Panc1 (cell line): ENCODE measurements around the gene TADA1. TPM values are rescaled to one million over a fixed set of nuclear protein-coding genes. Genes with fewer than 3 reads are reported as not detected.

Source experiments
- ATAC-seq: fragments of 200-7000 bp; cut with Tn5 transposase; 2 replicates; pipeline ENCODE4 v1.9.1; 2020; ENCODE audit warnings: mild to moderate bottlenecking, moderate library complexity
- BruUV-seq: library from RNA; stranded (reverse); fragments of 400-500 nt; replicated peaks from 2 replicates; lab custom pipeline; 2021; lab: Mats Ljungman, UMichigan
- CTCF ChIA-PET: fragments of 300-600 bp; sonication (Branson Sonifier 250); formaldehyde crosslinking; loops from one replicate; lab custom pipeline; 2022; ENCODE audit warnings: antibody characterized with exemption; lab: Charles Lee
- POLR2A ChIA-PET: fragments of 300-600 bp; sonication (Branson Sonifier 250); formaldehyde crosslinking; loops from one replicate; lab custom pipeline; 2022; ENCODE audit warnings: antibody characterized with exemption; lab: Charles Lee
- DNase-seq: peaks from one replicate; pipeline ENCODE4 v3.0.0-alpha.2; 2010; ENCODE audit warnings: low read depth, low spot score
- H3K27ac ChIP-seq: 2 replicates; pipeline ENCODE4 v1.5.1; 2011; ENCODE audit warnings: mild to moderate bottlenecking, low read length, inconsistent platforms
- H3K27me3 ChIP-seq: fragments of 200-500 bp; sonication (Bioruptor generic); 2 replicates; pipeline ENCODE4 v1.6.0; 2014; ENCODE audit warnings: low read length, inconsistent platforms; ENCODE audit not compliant: control insufficient read depth, insufficient read depth
- H3K36me3 ChIP-seq: fragments of 200-500 bp; sonication (Bioruptor generic); 2 replicates; pipeline ENCODE4 v1.5.1; 2014; ENCODE audit warnings: inconsistent platforms, mild to moderate bottlenecking, low read length, moderate library complexity; ENCODE audit not compliant: control insufficient read depth, insufficient read depth
- H3K4me1 ChIP-seq: 2 replicates; pipeline ENCODE4 v1.5.1; 2011; ENCODE audit warnings: inconsistent platforms, mild to moderate bottlenecking, low read length, moderate library complexity; ENCODE audit not compliant: control insufficient read depth, insufficient read depth
- H3K4me3 ChIP-seq, 2 experiments: 2 replicates each; pipeline ENCODE4 v1.5.1; 2011 to 2012; ENCODE audit warnings: low read depth in 2 of 2, low read length in 2 of 2, mild to moderate bottlenecking in 2 of 2, inconsistent platforms in 1 of 2, moderate library complexity in 1 of 2
- H3K9me3 ChIP-seq: fragments of 200-500 bp; sonication (Bioruptor generic); 2 replicates; pipeline ENCODE4 v1.5.1; 2014; ENCODE audit warnings: low read depth, mild to moderate bottlenecking, inconsistent platforms, low read length, moderate library complexity; ENCODE audit not compliant: control insufficient read depth, insufficient read depth
- POLR2AphosphoS5 ChIP-seq: IDR thresholded peaks from 2 replicates; pipeline ENCODE4 v1.6.1; 2012; ENCODE audit warnings: mild to moderate bottlenecking, low read depth, low read length, moderate library complexity
- SIN3A ChIP-seq: IDR thresholded peaks from 2 replicates; pipeline ENCODE4 v1.6.1; 2012; ENCODE audit warnings: low read depth, mild to moderate bottlenecking, low read length, moderate library complexity, borderline replicate concordance; ENCODE audit not compliant: insufficient read depth
- TCF7L2 ChIP-seq: IDR thresholded peaks from 2 replicates; pipeline ENCODE4 v1.6.1; 2011; ENCODE audit warnings: mild to moderate bottlenecking, low read depth, low read length, inconsistent platforms
- in situ Hi-C: cut with HindIII; loops from 2 replicates; pipeline ENCODE4 v1.10.0; 2016; ENCODE audit warnings: low sequenced_read_pairs, low pct_unique_long_range_greater_than_20kb
- intact Hi-C: fragments of 100-400 bp; cut with micrococcal nuclease; formaldehyde crosslinking; loops from one replicate; pipeline ENCODE4 v1.10.0; 2022; ENCODE audit not compliant: unreplicated experiment
- total RNA-seq: library from RNA; stranded (reverse); gene quantifications from one replicate; pipeline ENCODE4 v1.2.1, GENCODE V29; 2021; ENCODE audit not compliant: unreplicated experiment
- TF ChIP-seq, protein P1 (sequence below), 2 experiments: IDR thresholded peaks; 2 replicates each; pipeline ENCODE4 v1.6.1; 2011 to 2012; ENCODE audit warnings: low read depth in 2 of 2, control low read depth in 1 of 2, low read length in 1 of 2, mild to moderate bottlenecking in 1 of 2, moderate library complexity in 1 of 2; ENCODE audit not compliant: insufficient read depth in 1 of 2
- TF ChIP-seq, protein P2 (sequence below): fragments of 450-650 bp; IDR thresholded peaks from 2 replicates; pipeline ENCODE4 v1.5.1; 2017; ENCODE audit warnings: mild to moderate bottlenecking

Gene TADA1
- total RNA-seq, 1 experiment from 2014 or later: 12.3 TPM

- ATAC-seq: peak; percentile 69
- CTCF ChIA-PET: no interaction called here
- POLR2A ChIA-PET: interaction anchor here (0.7 to 1.0 kb wide), 2 partner anchors 13 to 31 kb away, joined by 4 to 5 read pairs; no protein-coding TSS in a partner anchor
These were observed 20.5 kb downstream of the TADA1 start for GRCh38 chr1:166855558-166855957.

GRCh38 chr1:166852918-166853317 lies 23.1 kb downstream of the TADA1 start:
- Histone ChIP-seq H3K4me1 (no peaks in the 10 kb centered on the region), H3K27ac (no peak overlapping the region), H3K36me3 (peaks cover 83% of the 10 kb centered on the region), H3K27me3 (no peaks in the 10 kb centered on the region), H3K9me3 (no peaks in the 10 kb centered on the region), H3K4me3 (no peak overlapping the region)
- TF ChIP-seq SIN3A: no peak
- TF ChIP-seq POLR2AphosphoS5: no peak
- TF ChIP-seq, protein P1, sequence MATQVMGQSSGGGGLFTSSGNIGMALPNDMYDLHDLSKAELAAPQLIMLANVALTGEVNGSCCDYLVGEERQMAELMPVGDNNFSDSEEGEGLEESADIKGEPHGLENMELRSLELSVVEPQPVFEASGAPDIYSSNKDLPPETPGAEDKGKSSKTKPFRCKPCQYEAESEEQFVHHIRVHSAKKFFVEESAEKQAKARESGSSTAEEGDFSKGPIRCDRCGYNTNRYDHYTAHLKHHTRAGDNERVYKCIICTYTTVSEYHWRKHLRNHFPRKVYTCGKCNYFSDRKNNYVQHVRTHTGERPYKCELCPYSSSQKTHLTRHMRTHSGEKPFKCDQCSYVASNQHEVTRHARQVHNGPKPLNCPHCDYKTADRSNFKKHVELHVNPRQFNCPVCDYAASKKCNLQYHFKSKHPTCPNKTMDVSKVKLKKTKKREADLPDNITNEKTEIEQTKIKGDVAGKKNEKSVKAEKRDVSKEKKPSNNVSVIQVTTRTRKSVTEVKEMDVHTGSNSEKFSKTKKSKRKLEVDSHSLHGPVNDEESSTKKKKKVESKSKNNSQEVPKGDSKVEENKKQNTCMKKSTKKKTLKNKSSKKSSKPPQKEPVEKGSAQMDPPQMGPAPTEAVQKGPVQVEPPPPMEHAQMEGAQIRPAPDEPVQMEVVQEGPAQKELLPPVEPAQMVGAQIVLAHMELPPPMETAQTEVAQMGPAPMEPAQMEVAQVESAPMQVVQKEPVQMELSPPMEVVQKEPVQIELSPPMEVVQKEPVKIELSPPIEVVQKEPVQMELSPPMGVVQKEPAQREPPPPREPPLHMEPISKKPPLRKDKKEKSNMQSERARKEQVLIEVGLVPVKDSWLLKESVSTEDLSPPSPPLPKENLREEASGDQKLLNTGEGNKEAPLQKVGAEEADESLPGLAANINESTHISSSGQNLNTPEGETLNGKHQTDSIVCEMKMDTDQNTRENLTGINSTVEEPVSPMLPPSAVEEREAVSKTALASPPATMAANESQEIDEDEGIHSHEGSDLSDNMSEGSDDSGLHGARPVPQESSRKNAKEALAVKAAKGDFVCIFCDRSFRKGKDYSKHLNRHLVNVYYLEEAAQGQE (IDR thresholded peaks at IDR 0.05; ENCODE audit: insufficient read depth in 1 of 2, low read depth in 2 of 2, low read length in 1 of 2): no peak
- TF ChIP-seq TCF7L2: no peak
- TF ChIP-seq, protein P2, sequence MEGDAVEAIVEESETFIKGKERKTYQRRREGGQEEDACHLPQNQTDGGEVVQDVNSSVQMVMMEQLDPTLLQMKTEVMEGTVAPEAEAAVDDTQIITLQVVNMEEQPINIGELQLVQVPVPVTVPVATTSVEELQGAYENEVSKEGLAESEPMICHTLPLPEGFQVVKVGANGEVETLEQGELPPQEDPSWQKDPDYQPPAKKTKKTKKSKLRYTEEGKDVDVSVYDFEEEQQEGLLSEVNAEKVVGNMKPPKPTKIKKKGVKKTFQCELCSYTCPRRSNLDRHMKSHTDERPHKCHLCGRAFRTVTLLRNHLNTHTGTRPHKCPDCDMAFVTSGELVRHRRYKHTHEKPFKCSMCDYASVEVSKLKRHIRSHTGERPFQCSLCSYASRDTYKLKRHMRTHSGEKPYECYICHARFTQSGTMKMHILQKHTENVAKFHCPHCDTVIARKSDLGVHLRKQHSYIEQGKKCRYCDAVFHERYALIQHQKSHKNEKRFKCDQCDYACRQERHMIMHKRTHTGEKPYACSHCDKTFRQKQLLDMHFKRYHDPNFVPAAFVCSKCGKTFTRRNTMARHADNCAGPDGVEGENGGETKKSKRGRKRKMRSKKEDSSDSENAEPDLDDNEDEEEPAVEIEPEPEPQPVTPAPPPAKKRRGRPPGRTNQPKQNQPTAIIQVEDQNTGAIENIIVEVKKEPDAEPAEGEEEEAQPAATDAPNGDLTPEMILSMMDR: no peak
- no peak for DNase-seq
- ChIA-PET CTCF (no interaction called here), POLR2A (no interaction called here)
- no TSS peak for BruUV-seq
- intact Hi-C loops: no loop called here
- in situ Hi-C loops: no loop called here
- ATAC-seq: no peak

More at GRCh38 chr1:166855558-166855957, 20.5 kb downstream of the TADA1 start:
- H3K4me1 ChIP-seq: no peaks in the 10 kb centered on the region
- in situ Hi-C loops: no loop called here
- TF ChIP-seq TCF7L2: no peak
- TF ChIP-seq SIN3A: no peak
- TF ChIP-seq, protein P2: no peak
- TF ChIP-seq, protein P1 (IDR thresholded peaks at IDR 0.05; ENCODE audit: insufficient read depth in 1 of 2, low read depth in 2 of 2, low read length in 1 of 2): no peak
- TF ChIP-seq POLR2AphosphoS5: no peak
- intact Hi-C loops: no loop called here
- no peak for DNase-seq
- no peak overlapping the region for H3K4me3 ChIP-seq
- no peak overlapping the region for H3K27ac ChIP-seq
- H3K36me3 ChIP-seq: peaks cover 64% of the 10 kb centered on the region
- no peaks in the 10 kb centered on the region for H3K9me3 ChIP-seq
- no TSS peak for BruUV-seq
- H3K27me3 ChIP-seq: no peaks in the 10 kb centered on the region
